Activated CD8-positive, alpha-beta T cell treated with anti-CD3 and anti-CD28 coated beads, Interleukin-2, amount 10 ng/mL, durations not matched to agents 7 days and 5 days (primary cell): ENCODE measurements around the gene OTOG. TPM values are rescaled to one million over a fixed set of nuclear protein-coding genes. Genes with fewer than 3 reads are reported as not detected.

ENCODE experiments used
- ATAC-seq: fragments of 150-1000 bp; cut with Tn5 transposase; one replicate; pipeline ENCODE4 v1.10.0; 2021; ENCODE audit warnings: moderate library complexity
- CTCF ChIA-PET: fragments of 350-600 bp; sonication (Branson Sonifier 250); formaldehyde crosslinking; loops from one replicate; lab custom pipeline; 2021; ENCODE audit warnings: antibody characterized with exemption; lab: Charles Lee
- POLR2A ChIA-PET: fragments of 350-600 bp; sonication (Branson Sonifier 250); formaldehyde crosslinking; loops from one replicate; lab custom pipeline; 2021; ENCODE audit warnings: antibody characterized with exemption; lab: Charles Lee
- DNase-seq: peaks from one replicate; pipeline ENCODE4 v3.0.0-alpha.2; 2020
- H3K27ac Mint-ChIP-seq: one replicate; pipeline ENCODE4 v1.8.0; 2021; ENCODE audit warnings: mild to moderate bottlenecking, mixed read lengths
- H3K27me3 Mint-ChIP-seq: one replicate; pipeline ENCODE4 v1.8.0; 2021; ENCODE audit warnings: low read depth, mixed read lengths
- H3K36me3 Mint-ChIP-seq: one replicate; pipeline ENCODE4 v1.8.0; 2021; ENCODE audit warnings: low read depth, mixed read lengths
- H3K4me1 Mint-ChIP-seq: one replicate; pipeline ENCODE4 v1.8.0; 2021; ENCODE audit warnings: low read depth, mixed read lengths
- H3K4me3 Mint-ChIP-seq: one replicate; pipeline ENCODE4 v1.8.0; 2021; ENCODE audit warnings: mild to moderate bottlenecking, mixed read lengths
- H3K9me3 Mint-ChIP-seq: one replicate; pipeline ENCODE4 v1.8.0; 2022; ENCODE audit warnings: mixed read lengths; ENCODE audit not compliant: insufficient read depth
- total RNA-seq, 2 experiments: library from RNA; stranded (reverse); gene quantifications; one replicate each; pipeline ENCODE4 v1.2.3, GENCODE V29; 2021

OTOG gene
- total RNA-seq, 2 experiments from 2014 or later = not detected

GRCh38 chr11:17692931-17693330, 145.9 kb downstream of the OTOG start:
- Mint-ChIP-seq H3K27me3 (peaks cover 41% of the 10 kb centered on the region), H3K4me3 (no peak overlapping the region), H3K27ac (no peak overlapping the region), H3K36me3 (no peaks in the 10 kb centered on the region), H3K4me1 (no peaks in the 10 kb centered on the region), H3K9me3 (no peaks in the 10 kb centered on the region)
- ATAC-seq (no peak), DNase-seq (no peak)
- POLR2A ChIA-PET = no interaction called here
- CTCF ChIA-PET = no interaction called here

- H3K27me3 Mint-ChIP-seq = peaks cover 44% of the 10 kb centered on the region
- H3K4me3 Mint-ChIP-seq = no peak overlapping the region
- ChIA-PET POLR2A (no interaction called here), CTCF (no interaction called here)
- no peaks in the 10 kb centered on the region for H3K4me1 Mint-ChIP-seq
- H3K9me3 Mint-ChIP-seq = no peaks in the 10 kb centered on the region
- H3K27ac Mint-ChIP-seq = no peak overlapping the region
- H3K36me3 Mint-ChIP-seq = no peaks in the 10 kb centered on the region
- DNase-seq (no peak), ATAC-seq (no peak)
Observed at GRCh38 chr11:17693531-17693930, 146.5 kb downstream of the OTOG start.

GRCh38 chr11:17694494-17695110, 147.5 kb downstream of the OTOG start:
- H3K27ac Mint-ChIP-seq = no peak overlapping the region
- ATAC-seq (no peak), DNase-seq (no peak)
- H3K4me3 Mint-ChIP-seq = no peak overlapping the region
- H3K4me1 Mint-ChIP-seq = no peaks in the 10 kb centered on the region
- H3K36me3 Mint-ChIP-seq = no peaks in the 10 kb centered on the region
- ChIA-PET POLR2A (no interaction called here), CTCF (no interaction called here)
- H3K27me3 Mint-ChIP-seq = peaks cover 44% of the 10 kb centered on the region
- no peaks in the 10 kb centered on the region for H3K9me3 Mint-ChIP-seq

DNA sequence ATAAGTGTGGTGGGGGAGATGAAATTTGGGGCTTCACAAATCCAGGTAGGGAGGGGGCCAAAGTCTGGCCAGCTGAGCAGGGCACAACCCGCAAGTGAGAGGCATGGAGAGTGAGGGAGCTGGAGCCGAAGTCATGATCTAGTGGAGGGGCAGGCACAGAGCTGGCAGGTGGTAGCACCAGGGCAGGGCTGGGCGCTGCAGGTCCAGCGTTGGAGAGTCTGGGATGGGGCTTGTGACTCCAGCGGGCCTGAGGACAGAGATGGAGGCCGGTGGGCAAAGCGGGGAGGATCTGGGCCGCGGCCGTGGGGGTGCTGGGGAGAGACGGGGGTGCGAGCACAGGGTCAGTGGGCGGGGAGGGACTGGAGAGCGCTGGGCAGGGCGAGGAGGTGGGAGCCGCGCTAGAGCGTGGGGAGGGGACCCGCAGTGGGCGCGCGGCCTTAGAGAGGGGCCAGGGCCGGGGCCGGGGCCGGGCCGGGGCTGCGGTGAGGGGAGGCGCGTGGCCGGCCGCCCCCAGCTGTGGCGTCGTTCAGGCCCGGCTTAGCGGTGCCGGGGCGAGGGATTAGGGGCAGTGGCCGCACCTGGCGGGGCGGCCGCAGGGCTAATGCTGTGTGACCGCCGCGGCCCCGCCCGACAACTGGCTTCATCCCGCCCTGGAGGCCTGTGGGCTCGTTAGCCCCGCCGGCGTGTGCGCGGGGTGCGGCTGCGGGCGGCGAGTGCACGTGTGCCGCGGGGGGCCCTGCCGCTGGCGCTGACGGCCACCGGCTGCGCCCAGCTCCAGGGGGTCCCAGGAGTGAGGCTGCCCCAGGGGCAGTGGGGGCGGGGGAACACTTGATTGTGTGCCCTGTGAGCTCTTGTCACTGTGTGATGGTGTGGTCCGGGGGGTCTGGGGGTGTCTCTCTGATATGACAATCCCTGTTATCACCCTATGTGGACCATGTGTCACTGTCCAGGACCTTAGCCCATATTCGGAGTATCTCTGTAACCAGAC, 148.7 kb downstream of the OTOG start:
- POLR2A ChIA-PET = no interaction called here
- peaks cover 44% of the 10 kb centered on the region for H3K27me3 Mint-ChIP-seq

GRCh38 chr11:17696741-17697140, 149.7 kb downstream of the OTOG start:
- no peak for ATAC-seq
- ChIA-PET POLR2A (no interaction called here), CTCF (interaction anchor here (1.0 kb wide), 1 partner anchor 34 kb away, joined by 3 read pairs; no protein-coding TSS in a partner anchor)
- Mint-ChIP-seq H3K9me3 (no peaks in the 10 kb centered on the region), H3K27ac (no peak overlapping the region), H3K36me3 (no peaks in the 10 kb centered on the region), H3K4me3 (no peak overlapping the region), H3K27me3 (peaks cover 42% of the 10 kb centered on the region), H3K4me1 (no peaks in the 10 kb centered on the region)
- DNase-seq = no peak

More for the DNA sequence above, 148.7 kb downstream of the OTOG start:
- CTCF ChIA-PET = interaction anchor here (1.0 kb wide), 1 partner anchor 35 kb away, joined by 3 read pairs; no protein-coding TSS in a partner anchor
- Mint-ChIP-seq H3K27ac (no peak overlapping the region), H3K4me3 (no peak overlapping the region), H3K4me1 (no peaks in the 10 kb centered on the region), H3K9me3 (no peaks in the 10 kb centered on the region), H3K36me3 (no peaks in the 10 kb centered on the region)
- DNase-seq (no peak), ATAC-seq (no peak)

Other genes with a start within 250 kb of the OTOG start
- gene NCR3LG1, start 195.5 kb upstream of the OTOG start, total RNA-seq = 1 to 10 TPM; 1.5 to 1.9 TPM
- 1 to 10 TPM; 4.2 to 5.7 TPM for gene KCNJ11, start 158.6 kb upstream of the OTOG start, total RNA-seq
- gene ABCC8, start 70.4 kb upstream of the OTOG start, total RNA-seq = 1 to 10 TPM in 1 of 2 experiments, under 1 TPM in 1; 0.61 to 1.5 TPM
- gene USH1C, start 2.8 kb upstream of the OTOG start, total RNA-seq = not detected
- not detected for gene MYOD1, start 172.3 kb downstream of the OTOG start, total RNA-seq
- gene KCNC1, start 187.5 kb downstream of the OTOG start, total RNA-seq = not detected